ENCODE measurements around the gene PIGS.

PIGS gene

GRCh38 chr17:28515518-28515917 is 55.8 kb downstream of the PIGS start:
- no peak overlapping the region for H3K4me3 ChIP-seq (ENCODE audit: low read depth, low read length)
- no peak for DNase-seq (ENCODE audit: low read depth)
- TF ChIP-seq CTCF (conservative IDR thresholded peaks at IDR 0.05; ENCODE audit: low read depth, low read length) = no peak

- H3K4me3 ChIP-seq (ENCODE audit: low read depth, low read length) = no peak overlapping the region
- DNase-seq (ENCODE audit: low read depth) = no peak
- TF ChIP-seq CTCF (conservative IDR thresholded peaks at IDR 0.05; ENCODE audit: low read depth, low read length) = no peak
Observed at GRCh38 chr17:28514561-28515002, 56.7 kb downstream of the PIGS start.

GRCh38 chr17:28513476-28513875 is 57.8 kb downstream of the PIGS start:
- no peak for DNase-seq (ENCODE audit: low read depth)
- no peak overlapping the region for H3K4me3 ChIP-seq (ENCODE audit: low read depth, low read length)
- TF ChIP-seq CTCF (conservative IDR thresholded peaks at IDR 0.05; ENCODE audit: low read depth, low read length) = no peak

- TF ChIP-seq CTCF (conservative IDR thresholded peaks at IDR 0.05; ENCODE audit: low read depth, low read length) = peak; percentile 29
- no peak for DNase-seq (ENCODE audit: low read depth)
- H3K4me3 ChIP-seq (ENCODE audit: low read depth, low read length) = no peak overlapping the region
Observed at GRCh38 chr17:28511858-28512461, 59.4 kb downstream of the PIGS start.

GRCh38 chr17:28509789-28510188 is 61.5 kb downstream of the PIGS start:
- TF ChIP-seq CTCF (conservative IDR thresholded peaks at IDR 0.05; ENCODE audit: low read depth, low read length) = no peak
- H3K4me3 ChIP-seq (ENCODE audit: low read depth, low read length) = no peak overlapping the region
- no peak for DNase-seq (ENCODE audit: low read depth)

- no peak for DNase-seq (ENCODE audit: low read depth)
- H3K4me3 ChIP-seq (ENCODE audit: low read depth, low read length) = no peak overlapping the region
- TF ChIP-seq CTCF (conservative IDR thresholded peaks at IDR 0.05; ENCODE audit: low read depth, low read length) = no peak
Observed at GRCh38 chr17:28508211-28508724, 63.1 kb downstream of the PIGS start.

- H3K4me3 ChIP-seq (ENCODE audit: low read depth, low read length) = no peak overlapping the region
- TF ChIP-seq CTCF (conservative IDR thresholded peaks at IDR 0.05; ENCODE audit: low read depth, low read length) = no peak
- no peak for DNase-seq (ENCODE audit: low read depth)
Observed at GRCh38 chr17:28507567-28508203, 63.6 kb downstream of the PIGS start.
